Hematopoietic multipotent progenitor cell (in vitro differentiated cells): ENCODE measurements around the gene SERP1. TPM values are rescaled to one million over a fixed set of nuclear protein-coding genes. Genes with fewer than 3 reads are reported as not detected.

Source experiments
- DNase-seq, 3 donors: peaks; one replicate each; pipeline ENCODE4 v3.0.0-alpha.2; 2011 to 2015; ENCODE audit warnings: low read depth in 2 of 3, low spot score in 2 of 3
- total RNA-seq: library from RNA; depleted of rRNA; stranded (reverse); fragments of >200 nt; gene quantifications from one replicate; pipeline ENCODE4 v1.2.3, GENCODE V29; 2012

Gene SERP1
- total RNA-seq, 1 donor = 275 TPM

GRCh38 chr3:150494411-150494977, 51.8 kb downstream of the SERP1 start:
- DNase-seq = no peak

Other genes with a start within 250 kb of the SERP1 start
- 8.1 TPM for gene TSC22D2, start 138.2 kb downstream of the SERP1 start, total RNA-seq
- 118 TPM for gene EIF2A, start 291 bp upstream of the SERP1 start, total RNA-seq
- 117 TPM for gene SELENOT, start 56.8 kb upstream of the SERP1 start, total RNA-seq
- not detected for gene ERICH6, start 157.4 kb upstream of the SERP1 start, total RNA-seq
- 151 TPM for gene SIAH2, start 216.7 kb upstream of the SERP1 start, total RNA-seq